HG02970 (cell line): ENCODE data around the gene SCGB2A2.

ENCODE experiments used
- ATAC-seq: cut with Tn5 transposase; IDR thresholded peaks from one replicate; pipeline ENCODE4 v1.9.1; 2021; ENCODE audit warnings: mild to moderate bottlenecking, moderate library complexity, moderate number of reproducible peaks; ENCODE audit not compliant: unreplicated experiment, low FRiP score

SCGB2A2 gene

DNA sequence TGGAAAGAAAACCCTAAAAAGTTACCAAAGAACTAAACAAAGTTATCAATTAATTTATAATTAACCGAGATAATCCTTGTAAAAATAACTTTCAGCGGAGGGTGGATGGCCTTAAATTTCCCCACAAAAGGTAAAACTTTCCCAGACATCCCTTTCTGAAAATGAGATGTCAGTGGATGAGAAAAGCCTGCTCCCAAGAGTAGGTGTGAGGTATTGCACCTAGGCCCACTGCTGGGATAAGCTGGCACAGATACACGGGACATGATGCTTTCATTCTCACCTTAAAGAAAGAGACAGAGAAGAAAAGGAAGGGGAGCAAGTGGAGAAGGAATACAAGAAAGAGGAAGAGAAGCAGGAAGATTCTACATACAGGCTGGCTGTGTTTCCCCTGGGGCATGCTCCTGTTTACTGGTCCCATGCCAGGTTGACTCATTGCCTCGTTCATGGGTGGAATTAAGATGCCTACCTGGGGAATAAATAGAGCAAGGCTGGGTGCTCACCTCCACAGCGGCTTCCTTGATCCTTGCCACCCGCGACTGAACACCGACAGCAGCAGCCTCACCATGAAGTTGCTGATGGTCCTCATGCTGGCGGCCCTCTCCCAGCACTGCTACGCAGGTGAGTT is at the start of gene SCGB2A2:
Gene SCGB2A2 (plus strand): TSS at position 505 of the 625 bp plus-strand sequence. CDS start 59 bp downstream, at position 564.
- ATAC-seq = no peak

DNA sequence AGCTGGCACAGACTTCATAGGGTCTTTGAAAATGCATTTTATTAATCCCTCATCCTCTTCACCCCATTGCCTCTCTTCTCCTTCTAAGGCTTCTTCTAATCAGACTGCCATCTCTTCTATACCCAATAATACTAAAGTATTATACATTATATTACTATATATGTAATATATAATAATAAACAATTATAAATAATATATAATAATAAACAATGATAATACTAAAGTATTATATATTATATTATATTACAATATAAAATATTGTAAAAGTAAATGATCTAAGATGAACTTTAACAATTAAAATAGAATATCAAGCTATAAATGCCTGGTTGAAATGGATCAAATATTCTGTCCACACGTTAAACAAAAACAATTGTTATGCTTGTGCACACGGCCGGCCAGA is 48.5 kb upstream of the SCGB2A2 start:
- ATAC-seq = no peak

DNA sequence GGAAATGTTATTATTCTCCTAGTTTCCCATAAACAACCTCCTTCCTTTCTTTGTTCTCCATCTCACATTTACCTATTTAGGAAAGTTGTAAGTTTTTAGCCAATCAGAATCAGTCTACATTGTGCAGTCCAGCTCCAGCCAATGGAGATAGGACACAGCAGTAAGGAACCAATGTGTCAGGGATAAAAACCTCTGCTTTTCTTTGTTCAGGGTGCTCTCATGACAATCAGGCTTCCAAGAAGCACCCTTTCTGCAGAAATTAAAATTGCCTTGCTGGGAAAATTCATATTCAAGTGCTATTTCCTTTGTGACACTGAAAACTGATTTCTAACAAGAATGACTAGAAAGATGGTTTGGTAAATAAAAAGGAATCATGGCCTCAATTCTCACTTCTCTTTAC is 46.9 kb upstream of the SCGB2A2 start:
- no peak for ATAC-seq

GRCh38 chr11:62233730-62234129 is 36.2 kb upstream of the SCGB2A2 start:
- no peak for ATAC-seq

DNA sequence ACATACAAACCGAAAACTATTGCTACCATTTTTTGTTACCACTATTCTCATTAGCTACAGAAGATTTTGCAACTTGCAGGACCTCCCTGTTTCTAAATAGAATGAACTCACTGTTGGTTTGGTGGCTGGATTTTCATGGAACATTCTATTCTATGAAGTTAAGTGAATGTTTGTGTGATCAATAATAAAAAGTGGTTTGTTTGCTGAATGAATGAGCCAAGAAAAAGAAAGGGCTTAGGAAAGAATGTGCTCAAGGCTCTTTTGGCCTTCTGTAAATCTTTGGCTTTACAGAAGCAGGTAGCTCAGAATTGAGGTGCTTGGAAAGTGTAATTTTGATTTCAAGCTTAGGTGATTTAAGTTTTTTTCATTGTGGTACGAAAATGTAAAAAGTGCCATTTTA is 33.8 kb upstream of the SCGB2A2 start:
- no peak for ATAC-seq

DNA sequence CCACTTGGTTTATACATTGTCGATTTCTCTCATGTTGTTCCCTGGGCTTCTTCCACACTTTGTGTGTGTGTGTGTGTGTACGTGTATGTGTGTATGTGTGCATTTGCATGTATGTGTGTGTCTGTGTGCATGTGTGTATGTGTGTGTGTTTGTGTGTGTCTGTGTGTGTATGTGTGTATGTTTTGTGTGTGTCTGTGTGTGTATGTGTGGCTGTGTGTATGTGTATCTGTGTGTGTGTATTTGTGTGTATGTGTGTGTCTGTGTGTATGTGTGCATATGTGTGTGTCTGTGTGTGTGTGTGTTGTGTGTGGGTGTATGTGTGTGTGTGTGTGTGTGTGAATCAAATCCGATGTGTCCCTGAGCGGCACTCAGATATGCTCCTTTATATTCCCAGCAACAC is 32.5 kb upstream of the SCGB2A2 start:
- ATAC-seq = no peak

DNA sequence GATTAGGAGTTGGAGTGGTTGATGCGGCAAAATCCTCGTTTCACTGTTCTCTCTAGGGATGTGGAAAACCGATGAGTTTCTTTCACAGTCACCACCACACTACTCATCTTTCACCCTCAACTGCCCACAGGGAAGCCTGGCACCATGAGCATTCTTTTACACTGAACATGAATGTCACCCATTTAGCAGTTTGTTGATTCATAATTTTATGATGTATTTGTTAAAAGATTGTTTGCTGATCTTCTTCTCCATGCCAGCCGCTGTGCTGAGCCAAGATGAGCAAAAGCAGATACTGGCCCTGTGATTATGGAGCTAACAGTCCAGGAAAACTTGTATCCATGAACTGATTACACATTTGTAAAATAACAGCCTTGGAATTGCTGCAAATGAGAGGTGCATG is 31.8 kb upstream of the SCGB2A2 start:
- ATAC-seq = no peak

- ATAC-seq = no peak
These were observed 28.9 kb upstream of the SCGB2A2 start for GRCh38 chr11:62241095-62241494.

DNA sequence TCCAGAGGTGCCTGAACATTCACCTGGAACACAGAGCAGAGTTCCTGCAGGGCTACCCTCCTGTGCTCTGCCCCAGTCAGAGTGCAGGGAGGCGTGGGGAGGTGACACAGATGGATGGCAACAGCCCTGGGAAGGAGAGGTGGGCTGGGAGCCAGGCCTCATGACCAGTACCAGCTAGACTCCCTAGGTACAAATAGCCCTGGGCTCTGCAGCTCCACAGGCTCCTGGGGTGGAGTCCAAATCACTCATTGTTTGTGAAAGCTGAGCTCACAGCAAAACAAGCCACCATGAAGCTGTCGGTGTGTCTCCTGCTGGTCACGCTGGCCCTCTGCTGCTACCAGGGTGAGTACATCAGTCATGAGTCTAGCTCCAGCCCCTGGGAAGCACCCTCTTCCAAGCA is 27.9 kb upstream of the SCGB2A2 start, which contains the start of gene SCGB1D2:
Gene SCGB1D2 (plus strand): TSS at position 219 of the 400 bp plus-strand sequence. CDS start 69 bp downstream, at position 288.
- no peak for ATAC-seq

GRCh38 chr11:62245271-62245753 is 24.6 kb upstream of the SCGB2A2 start:
- ATAC-seq = no peak

DNA sequence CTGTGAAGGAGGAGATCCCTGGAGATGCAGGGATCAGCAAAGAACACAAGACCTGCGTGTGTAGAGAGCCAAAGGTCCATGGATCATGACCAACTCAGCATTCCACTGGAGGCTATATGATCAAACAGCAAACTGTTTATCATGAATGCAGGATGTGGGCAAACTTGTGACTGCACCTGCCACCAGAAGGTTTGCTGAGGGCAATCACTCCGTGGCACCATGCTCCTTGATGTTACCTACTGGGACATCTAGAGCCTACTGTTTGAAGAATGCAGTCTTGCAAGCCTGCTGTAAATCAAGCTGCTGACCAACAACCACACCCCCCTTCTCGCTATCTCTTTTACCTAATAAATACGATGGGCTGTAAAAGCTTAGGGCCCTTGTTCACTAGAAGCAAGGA is 18.3 kb upstream of the SCGB2A2 start:
- ATAC-seq = no peak

- no peak for ATAC-seq
These were observed 15.9 kb upstream of the SCGB2A2 start for GRCh38 chr11:62253999-62254542.

DNA sequence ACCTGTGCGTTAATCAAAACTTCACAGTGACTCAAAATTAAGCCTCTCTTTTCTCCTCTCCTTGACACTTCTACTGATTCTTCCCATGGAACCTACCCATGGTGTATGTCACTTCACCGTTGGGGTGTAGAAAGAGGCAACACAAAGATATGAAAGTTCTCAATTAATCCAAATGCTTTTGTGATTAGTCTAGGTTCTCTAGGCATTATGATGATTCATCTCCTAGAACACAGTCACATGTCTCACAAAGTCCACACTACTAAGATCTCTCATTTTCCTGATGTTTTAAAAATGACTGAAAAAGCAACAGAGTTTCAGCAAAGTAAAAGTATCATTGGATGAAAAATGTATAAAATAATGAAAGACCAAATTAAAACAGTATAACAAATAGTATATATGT is 13.7 kb upstream of the SCGB2A2 start:
- ATAC-seq = no peak

DNA sequence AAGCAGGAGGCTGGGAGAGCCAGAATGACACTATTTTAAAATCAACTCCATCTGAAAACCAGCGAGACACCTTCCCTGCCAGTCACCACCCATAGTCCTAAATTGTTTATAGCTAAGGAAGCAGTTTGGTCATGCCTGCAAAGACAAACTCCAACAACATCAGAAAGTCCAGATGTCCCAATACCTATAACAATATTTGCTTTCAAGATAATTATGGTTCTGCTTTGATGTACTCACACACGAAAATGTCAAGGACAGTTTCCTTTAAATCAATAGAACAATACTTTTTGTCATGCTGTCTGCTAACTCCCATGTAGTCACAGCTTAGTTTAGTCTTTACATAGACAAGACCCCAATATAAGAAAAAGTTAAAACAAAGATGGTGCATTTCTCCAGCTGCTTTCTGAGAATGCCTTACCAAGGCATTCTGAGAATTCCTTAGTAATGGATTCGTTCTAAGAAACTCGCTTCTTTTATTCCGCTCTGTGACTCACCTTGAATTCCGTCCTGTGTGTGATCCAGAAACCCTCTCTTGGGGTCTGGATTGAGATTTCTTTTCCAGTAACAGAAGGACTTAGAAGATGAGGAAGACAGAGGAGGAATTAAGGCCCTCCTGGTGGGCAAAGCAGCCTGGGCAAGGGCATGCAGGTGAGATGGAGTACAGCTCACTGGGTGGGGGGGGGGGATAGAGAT is 9.6 kb upstream of the SCGB2A2 start:
- no peak for ATAC-seq

DNA sequence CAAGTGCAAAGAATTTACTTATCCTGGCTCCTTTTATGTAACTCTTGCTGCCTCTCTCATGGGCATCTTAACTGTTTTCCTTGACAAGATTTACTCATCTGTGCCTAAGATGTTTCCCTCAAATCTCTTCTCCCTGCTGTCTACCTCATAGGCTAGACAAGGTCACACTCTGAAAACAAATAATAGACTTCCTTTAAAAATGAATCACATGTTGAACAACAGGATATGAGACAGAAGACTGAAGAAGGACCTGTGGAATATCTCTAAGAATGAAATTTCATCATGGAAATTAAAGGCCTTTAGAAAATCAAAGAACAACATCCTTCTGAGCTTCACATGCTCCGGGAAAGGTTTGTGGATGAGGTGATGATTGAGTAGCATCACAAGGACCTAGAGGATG is 6.0 kb upstream of the SCGB2A2 start:
- no peak for ATAC-seq

GRCh38 chr11:62266558-62266957 is 3.4 kb upstream of the SCGB2A2 start:
- no peak for ATAC-seq

DNA sequence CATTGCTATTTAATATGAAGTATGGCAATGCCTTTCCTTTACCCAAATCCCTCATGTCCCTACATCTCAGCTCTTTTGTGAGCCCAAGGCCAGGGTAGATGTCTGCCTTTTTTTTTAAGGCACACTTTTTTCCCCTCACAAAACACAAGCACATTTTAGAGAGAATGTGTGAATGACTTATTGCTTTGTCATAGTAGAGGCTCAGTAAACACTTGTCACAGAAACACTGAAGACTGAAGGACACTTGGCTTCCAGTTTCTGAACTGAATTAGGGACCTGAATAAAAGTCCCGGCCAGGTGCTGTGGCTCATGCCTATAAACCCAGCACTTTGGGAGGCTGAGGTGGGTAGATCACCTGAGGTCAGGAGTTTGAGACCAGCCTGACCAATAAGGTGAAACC is 2.9 kb upstream of the SCGB2A2 start:
- ATAC-seq = no peak

GRCh38 chr11:62267576-62267975 is 2.4 kb upstream of the SCGB2A2 start:
- ATAC-seq = no peak

- ATAC-seq = no peak
These were observed 3.3 kb downstream of the SCGB2A2 start for GRCh38 chr11:62273284-62273683.

DNA sequence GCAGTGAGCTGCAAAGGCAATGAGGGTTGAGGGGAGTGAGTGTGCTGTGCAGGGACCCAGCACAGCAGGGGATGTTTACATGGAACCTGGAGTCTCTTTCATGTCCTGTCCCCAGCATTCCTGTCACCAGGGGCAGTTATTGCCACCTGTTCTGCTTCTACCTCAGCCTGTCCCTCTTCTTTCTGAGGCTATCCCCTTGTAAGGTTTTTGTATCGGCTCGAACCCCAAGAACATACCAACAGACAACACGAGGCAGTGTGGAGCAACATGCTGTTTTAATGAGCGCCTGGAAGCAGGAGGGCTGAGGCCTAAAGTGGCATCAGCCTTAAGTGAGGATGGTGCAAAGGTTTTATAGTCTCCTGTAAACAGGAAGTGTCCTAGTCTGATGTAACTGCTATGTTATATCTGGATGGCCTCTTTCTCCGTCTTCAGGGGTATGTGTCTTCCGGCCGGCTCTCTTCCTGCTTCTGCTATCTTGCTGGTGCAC is 3.9 kb downstream of the SCGB2A2 start:
- no peak for ATAC-seq

- ATAC-seq = no peak
These were observed 10.5 kb downstream of the SCGB2A2 start for GRCh38 chr11:62280452-62280851.

DNA sequence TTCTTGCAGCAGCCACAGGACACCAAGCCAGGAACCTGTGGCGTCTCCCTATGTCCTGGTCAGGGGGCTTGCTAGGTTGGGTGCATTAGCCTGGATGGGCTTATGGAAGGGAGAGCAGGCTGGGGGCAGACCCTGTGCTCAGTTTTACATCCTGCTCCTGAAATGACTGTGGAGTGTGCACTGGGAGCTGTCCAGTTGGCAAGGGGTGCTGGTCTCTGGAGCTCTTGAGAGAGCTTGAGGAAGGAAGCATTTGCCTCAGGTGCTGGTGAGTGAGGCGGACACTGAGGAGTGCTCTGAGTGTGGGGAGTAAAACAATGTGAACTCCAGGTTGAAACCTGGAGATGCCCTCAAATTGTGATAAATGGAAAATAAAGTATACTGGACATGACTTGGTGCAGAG is 25.5 kb downstream of the SCGB2A2 start:
- no peak for ATAC-seq
